Naive thymus-derived CD4-positive, alpha-beta T cell (primary cell): Measurements from ENCODE around the gene LAGE3. TPM values are rescaled to one million over a fixed set of nuclear protein-coding genes. Genes with fewer than 3 reads are reported as not detected.
A peak's percentile ranks its signal among the peaks of the same experiment; 100 is the strongest.

ENCODE experiments used
- ATAC-seq: fragments of 150-1000 bp; cut with Tn5 transposase; 2 replicates; pipeline ENCODE4 v1.10.0; 2021; ENCODE audit warnings: mild to moderate bottlenecking, moderate library complexity
- CTCF ChIA-PET: fragments of 350-600 bp; sonication (Branson Sonifier 250); formaldehyde crosslinking; loops from one replicate; lab custom pipeline; 2021; ENCODE audit warnings: antibody characterized with exemption; lab: Charles Lee
- POLR2A ChIA-PET: fragments of 350-600 bp; sonication (Branson Sonifier 250); formaldehyde crosslinking; loops from one replicate; lab custom pipeline; 2021; ENCODE audit warnings: antibody characterized with exemption, inconsistent platforms; lab: Charles Lee
- DNase-seq, 9 donors: peaks; one replicate each; pipeline versions ENCODE4 v3.0.0 to v3.0.0-alpha.2; 2020 to 2022; ENCODE audit warnings: mixed read lengths in 1 of 9
- H3K27ac ChIP-seq: one replicate; pipeline ENCODE4 v1.7.0; 2013; ENCODE audit warnings: mild to moderate bottlenecking, low read depth, low read length, moderate library complexity
- H3K27me3 ChIP-seq, 2 donors: one replicate each; pipeline ENCODE4 v1.7.0; 2013; ENCODE audit warnings: low read length in 2 of 2, mild to moderate bottlenecking in 2 of 2, moderate library complexity in 2 of 2; ENCODE audit not compliant: control insufficient read depth in 2 of 2, insufficient read depth in 2 of 2
- H3K36me3 ChIP-seq, 3 experiments: 1 replicate in 2 of 3; 2 replicates in 1 of 3; pipeline ENCODE4 v1.7.0; 2013; ENCODE audit warnings: low read length in 3 of 3, mild to moderate bottlenecking in 3 of 3, moderate library complexity in 1 of 3; ENCODE audit not compliant: insufficient read depth in 3 of 3, control insufficient read depth in 2 of 3
- H3K4me1 ChIP-seq, 2 donors: one replicate each; pipeline ENCODE4 v1.7.0; 2013; ENCODE audit warnings: low read length in 2 of 2, mild to moderate bottlenecking in 2 of 2, moderate library complexity in 1 of 2; ENCODE audit not compliant: control insufficient read depth in 2 of 2, insufficient read depth in 2 of 2
- H3K4me3 ChIP-seq: 2 replicates; pipeline ENCODE4 v1.7.0; 2013; ENCODE audit warnings: mild to moderate bottlenecking, low read length
- H3K9me3 ChIP-seq, 3 experiments: 1 replicate in 2 of 3; 2 replicates in 1 of 3; pipeline ENCODE4 v1.7.0; 2013; ENCODE audit warnings: low read length in 3 of 3; ENCODE audit not compliant: control insufficient read depth in 2 of 3
- H3K27ac Mint-ChIP-seq, 9 donors: one replicate each; pipeline ENCODE4 v1.8.0; 2020 to 2022; ENCODE audit warnings: mixed read lengths in 9 of 9, mild to moderate bottlenecking in 8 of 9, moderate library complexity in 5 of 9, inconsistent platforms in 2 of 9
- H3K27me3 Mint-ChIP-seq, 5 donors: one replicate each; pipeline ENCODE4 v1.8.0; 2021 to 2022; ENCODE audit warnings: mixed read lengths in 5 of 5, mild to moderate bottlenecking in 1 of 5
- H3K36me3 Mint-ChIP-seq, 5 donors: one replicate each; pipeline ENCODE4 v1.8.0; 2020 to 2022; ENCODE audit warnings: mixed read lengths in 5 of 5, mild to moderate bottlenecking in 3 of 5, inconsistent platforms in 1 of 5
- H3K4me1 Mint-ChIP-seq, 7 donors: one replicate each; pipeline ENCODE4 v1.8.0; 2020 to 2022; ENCODE audit warnings: mixed read lengths in 7 of 7, mild to moderate bottlenecking in 3 of 7, inconsistent platforms in 1 of 7
- H3K4me3 Mint-ChIP-seq, 10 donors: one replicate each; pipeline ENCODE4 v1.8.0; 2020 to 2022; ENCODE audit warnings: mild to moderate bottlenecking in 10 of 10, mixed read lengths in 10 of 10, moderate library complexity in 6 of 10, inconsistent platforms in 2 of 10
- H3K9me3 Mint-ChIP-seq, 11 donors: one replicate each; pipeline ENCODE4 v1.8.0; 2020 to 2022; ENCODE audit warnings: mixed read lengths in 11 of 11, mild to moderate bottlenecking in 4 of 11, inconsistent platforms in 1 of 11, moderate library complexity in 1 of 11
- intact Hi-C, 2 donors: fragments of 100-400 bp; cut with micrococcal nuclease; formaldehyde crosslinking; loops; one replicate each; pipeline ENCODE4 v1.15.1; 2023
- polyA plus RNA-seq, 2 donors: library from polyadenylated mRNA; unstranded; fragments of 300-500 nt; fragmentation: Illumina TruSeq; gene quantifications; one replicate each; pipeline ENCODE4 v1.2.3, GENCODE V29; 2021
- total RNA-seq, 6 experiments: library from RNA in 5 of 6; stranded (reverse) in 5 of 6; gene quantifications; 1 replicate in 5 of 6; 2 replicates in 1 of 6; pipeline ENCODE4 v1.2.3 and lab custom pipeline; 2021 to 2026

LAGE3 gene
- total and polyA plus RNA-seq, 7 experiments from 2014 or later, result 11.6 to 85.1 (median 21.2) TPM

- no peaks in the 10 kb centered on the region for H3K9me3 ChIP-seq
- no peaks in the 10 kb centered on the region for H3K27me3 ChIP-seq
- H3K27ac Mint-ChIP-seq, result peak overlapping the region in 4 of 9 donors; percentile 13 to 84 (median 64)
- H3K36me3 ChIP-seq, result peaks cover 0 to 15% (median 0%) of the 10 kb centered on the region in 3 experiments
- peaks cover 0 to 5% (median 0%) of the 10 kb centered on the region in 11 donors for H3K9me3 Mint-ChIP-seq
- POLR2A ChIA-PET, result interaction anchor here (2.6 to 5.5 kb wide), 2 partner anchors 14 to 25 kb away, joined by 7 to 69 read pairs; partner anchors contain the start of genes SLC10A3 and UBL4A
- H3K27ac ChIP-seq, result no peak overlapping the region
- intact Hi-C loops, result loop anchor here in 1 of 2 donors (10.0 kb wide), 1 partner anchor 138 kb away; the partner anchor contains the start of genes EMD and FLNA
- DNase-seq (no peak), ATAC-seq (no peak)
- H3K27me3 Mint-ChIP-seq, result no peaks in the 10 kb centered on the region
- CTCF ChIA-PET, result no interaction called here
- H3K4me1 ChIP-seq, result peaks cover 6 to 12% of the 10 kb centered on the region in 2 donors
- peaks cover 11 to 29% (median 15%) of the 10 kb centered on the region in 5 donors for H3K36me3 Mint-ChIP-seq
- H3K4me3 ChIP-seq, result no peak overlapping the region
- peaks cover 18 to 39% (median 35%) of the 10 kb centered on the region in 7 donors for H3K4me1 Mint-ChIP-seq
- peak overlapping the region in 4 of 10 donors; percentile 23 to 58 (median 45) for H3K4me3 Mint-ChIP-seq
Measured at GRCh38 chrX:154512879-154513553, 33.9 kb upstream of the LAGE3 start.

DNA sequence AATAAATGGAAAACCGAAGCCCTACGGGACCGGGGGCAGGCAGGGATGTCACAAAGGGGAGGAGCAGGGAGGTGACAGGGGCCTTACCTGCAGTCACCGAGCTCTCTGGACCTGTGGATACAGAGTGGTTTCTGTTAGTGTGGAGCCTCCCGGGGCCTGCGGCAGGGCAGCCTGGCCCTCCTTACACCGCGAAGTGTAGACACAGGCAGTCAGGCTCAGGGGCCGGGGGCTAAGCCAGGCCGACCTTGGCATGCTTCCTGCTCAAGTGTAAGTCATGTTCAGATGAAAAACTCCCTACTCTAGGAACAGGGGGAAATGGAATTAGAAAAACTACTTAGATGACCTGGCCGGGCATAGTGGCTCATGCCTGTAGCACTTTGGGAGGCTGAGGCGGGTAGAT, 32.7 kb upstream of the LAGE3 start:
- H3K9me3 ChIP-seq, result no peaks in the 10 kb centered on the region
- Mint-ChIP-seq H3K4me1 (peaks cover 18 to 39% (median 35%) of the 10 kb centered on the region in 7 donors), H3K9me3 (peaks cover 0 to 4% (median 0%) of the 10 kb centered on the region in 11 donors), H3K4me3 (peak overlapping the region in 7 of 10 donors; percentile 7 to 66 (median 48)), H3K36me3 (peaks cover 11 to 29% (median 15%) of the 10 kb centered on the region in 5 donors), H3K27ac (peak overlapping the region; percentile 79 to 93 (median 87)), H3K27me3 (no peaks in the 10 kb centered on the region)
- no peak overlapping the region for H3K4me3 ChIP-seq
- intact Hi-C loops, result loop anchor here in 1 of 2 donors (10.0 kb wide), 1 partner anchor 137 kb away; the partner anchor contains the start of genes EMD and FLNA
- peaks cover 0 to 26% (median 0%) of the 10 kb centered on the region in 3 experiments for H3K36me3 ChIP-seq
- ATAC-seq, result no peak
- ChIA-PET CTCF (no interaction called here), POLR2A (no interaction called here)
- DNase-seq, result no peak
- H3K4me1 ChIP-seq, result peaks cover 6 to 11% of the 10 kb centered on the region in 2 donors
- H3K27ac ChIP-seq, result peak overlapping the region; percentile 66
- no peaks in the 10 kb centered on the region for H3K27me3 ChIP-seq

DNA sequence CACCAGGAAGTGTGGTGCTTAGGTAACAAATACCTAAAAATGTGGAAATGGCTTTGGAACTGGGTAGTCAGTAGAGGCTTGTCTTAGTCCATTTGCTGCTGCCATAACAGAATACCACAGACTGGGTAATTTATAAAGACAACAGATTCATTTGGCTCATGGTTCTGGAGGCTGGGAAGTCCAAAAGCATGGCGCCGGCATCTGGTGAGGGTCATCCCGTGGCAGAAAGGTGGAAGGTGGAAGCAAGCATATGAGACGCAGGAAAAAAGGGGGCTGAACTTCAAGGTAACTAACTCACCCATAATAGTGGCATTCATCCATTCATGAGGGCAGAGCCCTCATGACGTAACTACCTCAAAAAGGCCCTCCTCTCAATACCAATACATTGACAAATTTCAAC, 30.4 kb upstream of the LAGE3 start:
- DNase-seq, result no peak
- H3K4me1 Mint-ChIP-seq, result peaks cover 13 to 28% (median 23%) of the 10 kb centered on the region in 7 donors
- Histone ChIP-seq H3K27ac (no peak overlapping the region), H3K4me3 (no peak overlapping the region), H3K36me3 (peaks cover 0 to 45% (median 0%) of the 10 kb centered on the region in 3 experiments), H3K27me3 (no peaks in the 10 kb centered on the region), H3K4me1 (peaks cover 5 to 6% of the 10 kb centered on the region in 2 donors), H3K9me3 (no peaks in the 10 kb centered on the region)
- no peaks in the 10 kb centered on the region for H3K27me3 Mint-ChIP-seq
- H3K27ac Mint-ChIP-seq, result peak overlapping the region in 1 of 9 donors; percentile 23
- ATAC-seq, result no peak
- H3K4me3 Mint-ChIP-seq, result peak overlapping the region in 1 of 10 donors; percentile 45
- H3K9me3 Mint-ChIP-seq, result peaks cover 0 to 3% (median 0%) of the 10 kb centered on the region in 11 donors
- ChIA-PET POLR2A (interaction anchor here (0.6 to 1.5 kb wide), 2 partner anchors 18 to 32 kb away, joined by 3 read pairs; no protein-coding TSS in a partner anchor), CTCF (no interaction called here)
- intact Hi-C loops, result no loop called here
- peaks cover 11 to 30% (median 15%) of the 10 kb centered on the region in 5 donors for H3K36me3 Mint-ChIP-seq

DNA sequence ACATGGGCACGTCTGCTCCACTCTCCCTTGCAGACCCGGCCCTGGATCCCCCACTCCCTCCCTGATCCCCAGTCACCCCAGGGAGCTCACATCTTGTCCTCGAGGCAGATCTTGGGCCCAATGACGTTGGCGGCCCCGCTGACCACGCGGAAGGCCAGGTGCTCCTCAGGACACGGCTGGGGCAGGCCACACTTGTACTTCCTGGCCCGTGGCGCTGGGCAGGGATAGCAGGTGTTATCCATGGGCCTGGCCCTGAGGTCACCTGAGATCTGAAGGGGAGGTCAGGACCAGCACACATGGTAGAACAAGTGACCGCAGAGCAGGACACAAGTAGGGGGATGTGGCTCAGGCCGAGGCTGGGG, 29.3 kb upstream of the LAGE3 start:
- Histone ChIP-seq H3K27me3 (no peaks in the 10 kb centered on the region), H3K4me3 (no peak overlapping the region), H3K4me1 (peaks cover 5 to 6% of the 10 kb centered on the region in 2 donors), H3K9me3 (no peaks in the 10 kb centered on the region), H3K27ac (no peak overlapping the region), H3K36me3 (peaks cover 0 to 45% (median 0%) of the 10 kb centered on the region in 3 experiments)
- peaks cover 0 to 3% (median 0%) of the 10 kb centered on the region in 11 donors for H3K9me3 Mint-ChIP-seq
- H3K27ac Mint-ChIP-seq, result peak overlapping the region in 2 of 9 donors; percentile 21 to 31
- ATAC-seq (no peak), DNase-seq (no peak)
- ChIA-PET POLR2A (no interaction called here), CTCF (no interaction called here)
- H3K27me3 Mint-ChIP-seq, result no peaks in the 10 kb centered on the region
- peaks cover 6 to 21% (median 16%) of the 10 kb centered on the region in 7 donors for H3K4me1 Mint-ChIP-seq
- no peak overlapping the region for H3K4me3 Mint-ChIP-seq
- intact Hi-C loops, result no loop called here
- H3K36me3 Mint-ChIP-seq, result peaks cover 10 to 24% (median 11%) of the 10 kb centered on the region in 5 donors

DNA sequence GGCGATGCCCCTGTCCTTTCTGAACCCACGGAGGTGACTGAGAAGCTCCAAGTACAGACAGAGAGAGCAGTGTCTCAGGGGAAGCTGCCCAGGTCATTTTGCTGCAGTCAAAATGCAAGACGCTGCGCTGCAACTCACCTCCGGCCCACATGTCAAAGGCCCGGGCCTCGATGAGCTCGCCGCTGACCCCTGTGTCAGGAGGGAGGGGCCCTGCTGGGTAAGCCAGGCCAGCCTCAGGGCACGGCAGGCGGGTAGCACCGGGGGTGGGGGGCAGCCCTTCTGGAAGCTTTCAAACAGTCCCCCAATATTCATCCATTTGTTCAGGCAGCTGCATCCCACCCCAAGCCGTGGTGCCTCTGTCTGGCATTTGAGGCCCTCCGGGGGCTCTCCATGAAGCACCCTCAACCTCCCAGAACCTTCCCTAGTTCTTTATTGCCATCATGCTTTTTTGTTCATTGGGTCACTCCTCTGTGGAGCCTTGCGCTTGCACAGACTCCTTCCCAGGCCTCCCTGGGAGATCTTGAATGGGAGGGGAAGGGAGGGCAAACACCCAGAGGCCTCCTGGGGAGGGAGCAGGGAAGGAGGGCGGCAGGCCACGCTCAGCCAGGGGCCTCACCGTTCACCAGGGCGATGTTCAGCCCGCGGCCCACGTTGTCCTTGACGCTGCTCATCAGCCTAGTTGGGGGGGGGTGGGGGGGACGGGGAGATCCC, 28.7 kb upstream of the LAGE3 start:
- no peak overlapping the region for H3K4me3 ChIP-seq
- Mint-ChIP-seq H3K36me3 (peaks cover 10 to 24% (median 11%) of the 10 kb centered on the region in 5 donors), H3K27me3 (no peaks in the 10 kb centered on the region), H3K4me1 (peaks cover 6 to 20% (median 16%) of the 10 kb centered on the region in 7 donors), H3K4me3 (no peak overlapping the region), H3K27ac (no peak overlapping the region), H3K9me3 (peaks cover 0 to 3% (median 0%) of the 10 kb centered on the region in 11 donors)
- no peaks in the 10 kb centered on the region for H3K27me3 ChIP-seq
- H3K27ac ChIP-seq, result no peak overlapping the region
- peaks cover 5 to 6% of the 10 kb centered on the region in 2 donors for H3K4me1 ChIP-seq
- ChIA-PET POLR2A (interaction anchor here (1.0 to 1.1 kb wide), 2 partner anchors 8 to 18 kb away, joined by 3 read pairs; partner anchors contain the start of gene FAM3A), CTCF (no interaction called here)
- intact Hi-C loops, result no loop called here
- ATAC-seq, result no peak
- DNase-seq, result no peak
- no peaks in the 10 kb centered on the region for H3K9me3 ChIP-seq
- peaks cover 0 to 45% (median 0%) of the 10 kb centered on the region in 3 experiments for H3K36me3 ChIP-seq
